HG03460 (cell line): ENCODE measurements around the gene TRABD2B.

Experiments used
- ATAC-seq: cut with Tn5 transposase; IDR thresholded peaks from one replicate; pipeline ENCODE4 v1.9.1; 2021; ENCODE audit not compliant: unreplicated experiment

TRABD2B gene

GRCh38 chr1:47711184-47711847, 285.9 kb downstream of the TRABD2B start:
- no peak for ATAC-seq
